Stimulated activated CD4-positive, alpha-beta T cell treated with anti-CD3 and anti-CD28 coated beads, Interleukin-4, amount 100 ng/mL, for 1 hour (primary cell): ENCODE results near the gene EML4.
"Not testable (repeated sequence)": the region's sequence is repeated elsewhere in the genome, so short reads cannot be mapped to it uniquely, and the experiment has no call there.

ENCODE experiments used
- DNase-seq: peaks from one replicate; pipeline ENCODE4 v3.0.0-alpha.2; 2020

The EML4 gene

DNA sequence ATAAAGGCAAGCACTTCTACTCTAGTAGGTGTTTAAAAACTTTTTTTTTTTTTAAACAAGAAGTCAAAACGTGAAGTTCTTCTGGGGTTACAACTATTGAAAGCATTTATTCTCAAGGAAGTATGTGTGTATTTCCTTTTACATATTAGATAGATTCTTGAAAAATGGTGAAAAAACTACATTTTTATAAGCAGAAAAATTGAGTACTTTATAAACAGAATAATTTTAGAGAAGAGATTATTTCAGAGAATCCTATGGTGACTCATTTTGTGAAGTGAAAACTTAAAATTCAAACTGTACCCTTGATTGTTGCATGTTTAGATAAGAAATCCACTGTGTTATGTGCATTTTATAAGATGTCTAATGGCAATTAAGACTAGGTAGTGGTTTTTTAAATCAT, 2.9 kb downstream of the EML4 start:
- DNase-seq: no peak

DNA sequence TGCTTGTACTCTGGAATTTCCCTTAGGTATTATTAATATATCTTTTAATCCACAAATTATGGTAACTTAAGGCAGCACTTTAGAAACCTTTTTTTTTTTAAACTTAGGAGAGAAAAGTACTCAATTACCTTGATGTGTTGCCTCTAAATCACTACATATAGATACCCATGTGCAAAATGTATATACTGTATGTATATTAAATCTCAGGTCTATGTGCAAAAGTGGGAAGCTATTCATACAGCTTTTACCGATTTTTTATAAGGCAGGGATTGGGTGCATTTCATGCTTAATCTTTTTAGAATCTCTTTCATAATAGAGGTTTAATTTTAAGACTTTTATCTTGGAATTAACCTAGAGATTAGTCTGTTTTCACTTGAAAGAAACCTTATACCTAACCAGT, 3.4 kb downstream of the EML4 start:
- DNase-seq: no peak

DNA sequence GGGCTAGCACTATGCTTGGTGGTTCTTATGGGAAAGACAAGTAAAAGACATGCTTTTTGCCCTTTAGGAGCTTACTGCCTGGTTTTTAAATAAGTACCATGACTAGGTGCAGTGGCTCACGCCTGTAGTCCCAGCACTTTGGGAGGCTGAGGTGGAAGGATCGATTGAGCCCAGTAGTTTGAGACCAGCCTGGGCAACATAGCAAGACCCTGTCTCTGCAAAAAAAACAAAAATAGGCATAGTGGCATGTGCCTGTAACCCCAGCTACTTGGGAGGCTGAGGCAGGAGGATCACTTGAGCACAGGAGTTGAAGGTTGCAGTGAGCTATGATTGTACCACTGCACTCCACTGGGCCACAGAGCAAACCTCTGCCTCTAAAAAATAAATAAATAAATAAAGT, 4.3 kb downstream of the EML4 start:
- DNase-seq: not testable (repeated sequence)

DNA sequence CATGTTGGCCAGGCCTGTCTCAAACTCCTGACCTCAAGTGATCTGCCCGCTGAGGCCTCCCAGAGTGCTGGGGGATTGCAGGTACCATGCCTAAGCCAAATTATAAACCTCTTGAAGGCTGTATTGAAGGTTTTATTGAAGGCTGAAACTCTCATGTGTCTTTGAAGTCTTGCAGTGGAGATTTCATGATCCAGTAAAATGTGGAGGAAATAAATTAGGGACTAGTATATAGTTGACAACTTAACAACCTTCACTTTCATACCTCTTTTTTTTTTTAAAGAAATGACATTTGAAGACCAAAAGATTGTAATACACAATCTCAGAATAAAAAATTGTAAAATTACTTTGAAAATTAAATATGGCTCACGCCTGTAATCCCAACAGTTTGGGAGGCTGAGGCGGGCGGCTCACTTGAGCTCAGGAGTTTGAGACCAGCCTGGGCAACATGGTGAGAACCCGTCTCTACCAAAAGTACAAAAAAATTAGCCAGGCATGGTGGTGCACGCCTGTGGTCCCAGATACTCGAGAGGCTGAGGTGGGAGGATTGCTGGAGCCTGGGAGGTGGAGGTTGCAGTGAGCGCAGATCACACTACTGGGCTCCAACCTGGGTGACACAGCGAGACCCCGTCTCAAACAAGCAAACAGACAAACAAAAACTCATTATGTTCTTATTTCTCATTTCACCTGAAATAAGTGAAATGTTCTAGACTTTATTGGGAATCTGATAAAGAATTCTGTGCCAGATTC, 8.0 kb downstream of the EML4 start:
- no peak for DNase-seq

DNA sequence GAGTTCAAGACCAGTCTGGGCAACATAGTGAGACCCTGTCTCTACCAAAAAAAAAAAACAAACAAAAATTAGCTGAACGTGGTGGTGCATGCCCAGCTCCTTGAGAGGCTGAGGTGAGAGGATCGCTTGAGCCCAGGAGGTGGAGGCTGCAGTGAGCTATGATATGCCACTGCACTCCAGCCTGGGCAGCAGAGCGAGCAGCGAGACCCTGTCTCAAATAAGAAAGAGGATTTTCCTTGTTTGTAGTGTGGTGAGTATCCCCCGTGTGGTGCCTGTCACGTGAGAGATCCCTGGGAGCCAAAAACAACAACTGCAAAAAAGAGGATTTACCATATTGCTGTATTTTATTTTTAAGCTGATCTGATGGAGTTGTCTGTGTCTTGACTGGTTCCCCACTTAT, 9.2 kb downstream of the EML4 start:
- no peak for DNase-seq

DNA sequence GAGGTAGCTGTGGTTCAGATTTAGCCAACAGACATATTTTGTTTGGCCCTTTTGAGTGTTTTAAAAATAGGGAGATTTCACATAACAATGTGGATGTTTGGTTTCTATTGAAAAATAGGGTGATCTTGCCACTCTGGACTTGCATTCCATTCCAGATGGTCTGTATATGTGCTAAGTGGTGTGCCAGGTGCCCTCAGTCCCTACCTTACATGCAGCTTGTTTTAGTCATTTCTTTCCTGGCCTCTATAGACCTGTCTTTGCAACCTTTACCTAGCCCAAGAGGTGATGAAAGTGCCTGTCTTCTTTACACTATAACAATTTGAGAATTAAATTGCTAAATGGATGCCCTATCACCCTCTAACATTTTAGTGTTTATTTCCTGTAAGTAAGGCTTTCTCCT, 11.1 kb downstream of the EML4 start:
- DNase-seq: no peak

DNA sequence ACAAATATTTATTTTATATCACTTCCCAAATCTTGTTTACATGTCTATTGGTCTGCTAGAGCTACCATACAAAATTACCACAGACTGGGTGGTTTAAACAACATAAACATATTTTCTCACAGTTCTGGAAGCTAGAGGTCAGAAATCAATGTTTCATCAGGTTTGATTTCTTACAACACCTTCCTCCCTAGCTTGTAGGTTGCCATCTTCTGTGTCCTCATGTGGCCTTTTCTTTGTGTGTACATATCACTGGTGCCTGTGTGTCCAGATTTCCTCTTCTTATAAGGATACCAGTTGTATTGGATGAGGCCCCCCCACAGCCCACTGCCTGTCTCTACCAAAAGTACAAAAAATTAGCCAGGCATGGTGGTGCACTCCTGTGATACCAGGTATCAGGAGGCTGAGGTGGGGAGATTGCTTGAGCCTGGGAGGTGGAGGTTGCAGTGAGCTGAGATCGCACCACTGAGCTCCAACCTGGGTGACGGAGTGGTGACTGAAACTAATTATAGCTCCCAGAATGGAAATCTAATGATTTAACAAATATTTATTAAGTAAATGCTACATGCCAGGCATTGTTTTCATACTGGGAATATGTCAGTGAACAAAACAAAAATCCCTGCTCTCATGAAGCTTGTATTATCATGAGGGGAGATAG, 13.6 kb downstream of the EML4 start:
- no peak for DNase-seq

DNA sequence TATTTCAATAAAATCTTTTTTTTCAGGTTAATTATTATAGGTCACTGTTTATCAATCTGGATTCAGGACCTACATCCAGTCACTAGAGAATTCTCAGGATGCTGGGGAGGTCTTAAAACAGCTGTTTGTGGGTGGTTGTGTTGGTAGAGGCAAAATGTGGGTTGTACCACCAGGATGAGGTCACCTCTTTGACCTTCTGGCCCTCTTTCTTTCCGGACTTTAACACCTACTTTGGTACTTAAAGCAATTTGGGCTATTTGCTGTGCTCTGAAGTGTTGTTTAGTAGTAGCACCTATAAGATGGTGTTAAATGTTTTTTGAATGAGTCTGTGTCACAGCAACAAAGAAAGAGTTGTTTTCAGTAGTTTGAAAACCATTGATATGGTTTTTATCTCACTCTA, 14.6 kb downstream of the EML4 start:
- no peak for DNase-seq

DNA sequence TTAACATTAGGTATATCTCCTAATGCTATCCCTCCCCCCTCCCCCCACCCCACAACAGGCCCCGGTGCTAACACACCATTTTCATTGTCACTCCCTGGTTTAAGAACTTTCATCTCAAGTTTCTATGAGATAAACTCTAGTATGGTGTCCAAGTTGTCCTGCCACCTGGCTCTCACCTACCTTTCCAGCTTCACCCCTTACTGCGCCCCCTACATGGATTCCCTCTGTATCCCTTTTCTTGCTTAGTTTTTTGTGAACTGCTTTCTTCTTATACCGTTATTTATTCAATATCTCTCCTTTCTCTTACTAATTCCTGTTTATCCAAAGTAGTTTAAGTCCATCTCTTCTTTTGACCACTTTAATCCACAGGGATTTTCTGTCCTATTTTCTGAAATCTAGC, 15.2 kb downstream of the EML4 start:
- no peak for DNase-seq

DNA sequence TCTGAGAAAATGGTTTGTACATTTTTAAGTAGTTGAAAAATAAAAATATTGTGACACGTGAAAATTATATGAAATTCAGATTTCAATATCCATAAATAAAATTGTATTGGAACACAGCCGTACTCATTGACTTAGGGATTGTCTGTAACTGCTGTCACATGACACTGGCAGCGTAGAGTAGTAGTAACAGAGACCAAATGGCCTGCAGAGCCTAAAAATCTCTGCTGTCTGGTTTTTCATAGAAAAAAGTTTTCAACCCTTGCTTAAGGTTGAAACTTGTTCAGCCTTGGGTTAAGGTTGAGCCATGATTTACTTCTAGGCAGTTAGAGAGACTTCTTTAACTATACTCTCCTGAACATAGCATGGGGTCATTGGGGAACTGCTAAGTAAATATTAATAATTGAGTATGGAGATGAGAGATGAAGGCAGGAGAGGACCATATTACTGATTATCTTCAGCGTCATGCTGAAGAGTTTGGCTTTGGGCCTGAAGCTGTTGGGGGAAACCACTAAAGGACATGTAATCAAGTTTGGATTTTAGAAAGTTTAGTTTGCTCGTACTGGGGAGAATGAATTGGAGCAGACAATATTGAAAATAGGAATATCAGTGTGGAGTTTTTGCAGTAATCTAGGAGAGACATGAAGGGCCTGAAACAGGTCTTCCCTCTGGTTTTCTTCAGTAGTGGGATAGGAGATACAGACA, 16.2 kb downstream of the EML4 start:
- DNase-seq: no peak

DNA sequence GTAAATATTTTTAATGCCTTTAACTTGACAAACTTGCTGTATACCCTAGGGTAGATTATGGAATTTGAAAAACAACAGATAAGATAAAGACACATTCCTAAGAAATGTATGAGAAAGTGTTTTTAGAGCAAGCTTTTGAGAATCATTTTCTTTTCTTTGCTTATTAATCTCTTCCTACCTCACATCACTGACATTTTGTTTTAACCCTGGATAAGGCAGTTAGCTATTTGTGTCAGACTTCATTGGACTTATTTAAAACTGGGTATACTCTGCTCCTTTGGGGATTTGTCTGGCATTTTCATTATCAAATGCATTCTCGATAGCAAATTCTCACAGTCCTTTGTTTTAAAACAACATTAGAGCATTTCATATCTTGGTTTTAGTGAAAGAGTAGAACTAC, 17.2 kb downstream of the EML4 start:
- no peak for DNase-seq

DNA sequence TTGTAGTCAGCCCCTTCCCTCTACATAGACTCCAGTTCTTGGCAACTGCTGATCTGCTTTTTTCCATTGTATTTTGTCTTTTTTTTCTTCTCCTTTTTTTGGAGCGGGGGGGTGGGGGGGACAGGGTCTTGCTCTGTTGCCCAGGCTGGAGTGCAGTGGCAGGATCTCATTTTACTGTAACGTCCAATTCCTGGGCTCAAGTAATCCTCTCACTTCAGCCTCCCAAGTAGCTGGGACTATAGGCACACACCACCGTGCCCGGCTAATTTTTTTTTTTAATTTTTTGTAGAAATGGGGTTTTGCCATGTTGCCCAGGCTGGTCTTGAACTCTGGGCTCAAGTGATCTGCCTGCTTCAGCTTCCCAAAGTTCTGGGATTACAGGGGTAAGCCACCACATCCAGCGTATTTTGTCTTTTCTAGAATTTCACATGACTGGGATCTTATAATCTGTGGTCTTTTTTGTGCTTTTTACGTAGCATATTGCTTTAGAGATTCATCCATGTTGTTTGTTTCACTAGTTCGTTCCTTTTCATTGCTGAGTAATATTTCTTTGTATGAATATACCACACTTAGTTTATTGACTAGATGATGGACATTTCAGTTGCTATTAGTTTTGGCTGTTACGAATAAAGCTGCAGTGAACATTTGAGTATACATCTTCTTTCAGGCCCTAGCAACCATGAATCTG, 17.9 kb downstream of the EML4 start:
- no peak for DNase-seq

DNA sequence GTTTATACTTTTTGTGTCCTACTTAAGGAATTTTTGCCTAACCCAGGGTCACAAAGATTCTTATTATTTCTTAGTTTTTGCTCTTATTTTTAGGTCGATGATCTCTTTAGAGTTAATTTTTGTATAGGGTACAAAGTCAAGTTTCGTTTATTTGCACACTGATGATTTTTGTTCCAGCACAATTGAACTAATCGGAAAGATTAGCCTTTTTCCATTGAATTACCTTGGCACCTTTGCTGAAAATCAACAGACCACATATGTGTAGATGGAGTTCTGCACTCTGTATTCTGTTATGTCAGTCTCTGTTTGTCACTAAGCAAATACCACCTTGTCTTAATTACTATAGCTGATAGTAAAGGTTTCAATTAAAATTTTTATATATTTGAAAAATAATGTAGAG, 18.7 kb downstream of the EML4 start:
- DNase-seq: no peak

DNA sequence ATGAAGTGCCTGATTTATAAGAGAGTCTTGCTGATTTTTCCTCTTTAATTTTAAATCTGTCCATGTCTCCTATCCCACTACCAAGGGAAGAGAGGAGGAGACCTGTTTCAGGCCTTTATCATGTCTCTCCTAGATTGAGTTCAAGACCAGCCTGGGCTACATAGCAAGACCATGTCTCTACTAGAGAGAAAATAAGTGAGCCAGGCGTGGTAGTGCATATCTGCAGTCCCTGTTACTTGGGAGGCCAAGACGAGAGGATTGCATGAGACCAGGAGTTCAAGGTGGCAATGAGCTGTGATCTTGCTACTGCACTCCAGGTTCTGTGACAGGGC, 20.0 kb downstream of the EML4 start:
- DNase-seq: no peak

DNA sequence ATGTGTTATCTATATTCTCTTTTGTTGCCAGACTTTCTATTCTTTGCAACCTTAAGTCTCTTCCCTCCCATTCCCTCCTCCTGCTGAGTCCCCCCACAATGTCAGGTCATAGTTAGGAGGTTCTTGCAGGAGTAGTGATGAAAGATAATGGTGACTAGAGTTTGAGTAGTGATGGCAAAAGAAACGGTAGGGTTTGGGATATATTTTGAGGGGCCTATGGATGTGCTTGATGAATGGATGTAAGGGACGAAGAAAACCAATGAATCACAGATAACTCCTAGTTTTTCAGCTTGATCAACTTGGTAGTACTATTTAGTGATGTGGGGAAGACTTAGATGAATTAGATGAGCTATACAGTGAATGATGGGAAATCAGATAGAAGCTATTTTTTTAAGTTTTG, 21.0 kb downstream of the EML4 start:
- no peak for DNase-seq

DNA sequence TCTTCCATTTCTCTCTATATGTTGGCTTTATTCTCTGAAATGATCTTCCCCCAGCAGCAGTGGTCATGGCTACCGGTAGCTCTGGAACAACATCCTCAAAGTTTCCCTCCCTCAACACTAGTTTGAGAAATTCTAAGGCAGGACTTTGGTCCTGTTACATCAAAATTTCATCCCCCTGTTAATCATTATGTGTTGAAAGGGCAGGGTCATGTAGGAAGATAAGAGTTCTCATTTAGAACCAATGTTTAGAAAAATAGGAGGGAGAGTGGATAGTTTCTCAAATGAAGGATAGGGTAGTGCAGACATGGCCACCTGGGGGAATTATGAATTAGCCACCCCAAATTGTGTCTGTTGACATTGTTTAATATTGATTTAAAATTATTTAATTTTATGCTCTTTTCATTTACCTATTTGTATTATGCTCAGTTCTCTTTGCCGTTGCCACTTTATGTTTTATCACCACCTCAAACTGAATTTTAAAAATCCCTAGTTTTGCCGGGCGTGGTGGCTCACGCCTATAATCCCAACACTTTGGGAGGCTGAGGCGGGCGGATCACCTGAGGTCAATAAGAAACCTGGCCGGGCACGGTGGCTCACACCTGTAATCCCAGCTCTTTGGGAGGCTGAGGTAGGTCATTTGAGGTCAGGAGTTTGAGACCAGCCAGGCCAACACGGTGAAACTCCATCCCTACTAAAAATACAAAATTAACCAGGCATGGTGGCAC, 22.3 kb downstream of the EML4 start:
- DNase-seq: no peak

DNA sequence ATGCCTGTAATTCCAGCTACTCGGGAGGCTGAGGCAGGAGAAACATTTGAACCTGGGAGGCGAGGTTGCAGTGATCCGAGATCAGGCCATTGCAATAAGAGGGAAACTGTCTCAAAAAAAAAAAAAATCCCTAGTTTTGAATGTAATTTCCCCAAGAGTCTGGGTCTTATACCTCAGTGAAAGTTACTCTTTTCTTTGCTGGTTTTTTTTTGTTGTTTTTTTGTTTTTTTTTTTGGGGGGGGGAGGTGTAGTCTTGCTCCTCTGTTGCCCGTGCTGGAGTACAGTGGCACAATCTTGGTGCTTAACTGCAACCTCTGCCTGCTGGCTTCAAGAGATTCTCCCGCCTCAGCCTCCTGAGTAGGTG, 22.8 kb downstream of the EML4 start:
- DNase-seq: no peak

DNA sequence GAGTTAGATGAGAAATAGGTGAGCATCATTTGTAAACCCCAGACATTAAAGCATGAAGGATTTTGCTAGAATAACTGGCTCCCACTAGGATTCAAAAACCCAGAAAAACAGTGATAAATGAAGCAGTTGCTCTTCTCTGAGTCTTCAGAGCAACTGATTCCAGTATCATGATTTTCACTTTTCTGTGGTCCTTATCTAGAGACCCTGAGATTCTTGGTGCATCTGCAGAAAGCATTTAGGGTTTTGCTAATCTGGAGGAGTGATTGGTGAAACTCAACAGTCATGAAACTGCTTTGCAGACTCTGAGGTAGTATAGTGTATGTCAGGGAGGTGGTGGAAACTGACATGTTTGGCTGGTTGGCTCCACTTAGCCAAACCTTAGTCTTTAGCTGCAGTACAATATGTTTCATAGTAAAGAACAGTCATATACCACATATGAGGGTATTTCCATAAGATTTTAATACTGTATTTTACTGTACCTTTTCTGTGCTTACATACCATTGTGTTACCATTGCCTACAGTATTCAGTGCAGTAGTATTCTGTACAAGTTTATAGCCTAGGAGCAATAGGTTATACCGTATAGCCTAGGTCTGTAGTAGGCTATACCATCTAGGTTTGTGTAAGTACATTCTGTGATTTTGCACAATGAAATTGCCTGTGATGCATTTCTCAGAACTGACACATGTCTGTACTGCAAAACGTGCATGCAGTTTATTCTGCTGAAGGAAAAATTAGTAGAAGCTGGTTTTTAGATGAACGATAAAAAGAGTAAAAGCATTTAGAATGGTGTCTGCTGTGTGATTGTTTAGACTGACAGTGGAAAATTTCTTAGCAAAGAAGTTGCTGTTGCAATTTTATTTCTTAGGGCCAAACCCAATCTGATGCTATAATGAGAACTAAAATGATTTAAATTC, 23.8 kb downstream of the EML4 start:
- DNase-seq: no peak

DNA sequence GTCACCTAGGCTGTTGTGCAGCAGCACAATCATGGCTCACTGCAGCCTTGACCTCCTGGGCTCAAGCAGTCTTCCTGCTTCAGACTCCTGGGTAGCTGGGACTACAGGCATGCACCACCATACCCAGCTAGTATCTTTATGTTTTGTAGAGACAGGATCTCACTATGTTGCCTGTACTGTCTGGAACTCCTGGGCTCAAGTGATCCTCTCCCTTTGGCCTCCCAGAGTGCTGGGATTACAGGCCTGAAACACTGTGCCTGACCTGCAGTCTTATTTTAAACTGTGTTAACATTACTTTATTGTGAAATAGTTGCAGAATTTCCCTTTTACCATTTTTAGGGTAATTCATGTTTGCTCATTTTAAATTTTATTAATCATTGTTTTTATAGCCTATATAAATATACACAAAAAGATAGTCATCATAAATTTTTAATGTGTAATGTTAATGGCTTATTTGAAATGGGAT, 24.6 kb downstream of the EML4 start:
- DNase-seq: no peak

DNA sequence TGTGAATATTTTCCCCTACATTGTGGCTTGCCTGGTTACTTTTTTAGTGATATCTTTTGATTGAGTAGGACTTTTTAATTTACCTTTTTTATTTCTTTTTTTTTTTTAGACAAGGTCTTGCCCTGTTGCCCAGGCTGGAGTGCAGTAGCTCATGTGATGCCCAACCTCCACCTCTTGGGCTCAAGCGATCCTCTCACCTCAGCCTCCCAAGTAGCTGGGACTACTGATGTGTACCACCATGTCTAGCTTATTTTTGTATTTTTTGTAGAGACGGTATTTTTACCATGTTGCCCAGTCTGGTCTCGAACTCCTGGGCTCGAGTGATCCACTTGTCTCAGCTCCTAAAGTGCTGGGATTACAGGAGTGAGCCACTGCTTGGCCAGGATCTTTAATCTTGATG, 25.3 kb downstream of the EML4 start:
- DNase-seq: no peak

DNA sequence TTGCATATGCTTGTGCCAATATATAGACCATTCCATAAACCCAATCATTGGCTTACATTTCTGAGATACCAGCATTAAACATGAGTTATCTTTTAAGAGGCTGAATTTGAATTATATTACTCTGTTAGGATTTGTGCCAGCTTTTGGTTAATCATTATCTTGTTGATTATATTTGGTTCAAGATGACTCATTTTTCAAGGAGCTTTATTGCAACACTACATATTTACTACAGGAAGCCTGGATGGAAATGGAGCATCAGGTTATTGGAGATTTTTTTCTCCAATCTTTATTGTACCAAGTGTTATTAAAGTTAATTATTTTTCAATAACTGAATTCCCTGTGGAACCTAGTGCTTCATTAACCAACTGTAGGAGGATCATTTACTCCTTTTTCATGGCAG, 26.4 kb downstream of the EML4 start:
- no peak for DNase-seq

DNA sequence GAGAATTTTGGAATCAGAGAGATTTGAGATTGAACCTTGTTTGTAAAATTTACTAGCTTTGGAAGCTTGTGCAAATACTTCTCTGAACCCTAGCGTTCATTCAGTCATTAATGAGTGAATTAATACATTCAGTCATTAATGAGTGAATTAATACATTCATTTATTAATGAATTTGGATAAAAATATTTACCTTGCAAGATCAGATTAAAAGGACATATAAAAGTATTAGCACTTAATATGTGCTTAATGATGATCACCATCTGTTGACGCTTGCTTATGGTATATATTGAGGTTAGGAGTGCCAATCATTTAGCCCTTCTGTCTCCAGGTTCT, 26.9 kb downstream of the EML4 start:
- DNase-seq: no peak
